ENCODE data around the gene ELAPOR1. TPM values are rescaled to one million over a fixed set of nuclear protein-coding genes. Genes with fewer than 3 reads are reported as not detected.

Gene ELAPOR1
- total and polyA plus RNA-seq, 9 of the 15 experiments (the other 6 are each of a cell fraction or from before 2014, with no cell fraction given) = 0.07 to 1.2 (median 0.18) TPM

GRCh38 chr1:109161858-109162606, 48.1 kb downstream of the ELAPOR1 start (continued):
- TF ChIP-seq REST (IDR thresholded peaks at IDR 0.05; ENCODE audit: borderline replicate concordance) (peak; percentile 10; the same call in 1 of the 2 replicates), REST (CRISPR knock-in tag; IDR thresholded peaks at IDR 0.05; ENCODE audit: low read depth) (no peak), ZNF23 (CRISPR knock-in tag; IDR thresholded peaks at IDR 0.05) (no peak), SMAD3 (CRISPR knock-in tag; conservative IDR thresholded peaks at IDR 0.05) (no peak), HDAC8 (tag; IDR thresholded peaks at IDR 0.05) (no peak), THAP12 (CRISPR knock-in tag; IDR thresholded peaks at IDR 0.05) (no peak), ZNF592 (IDR thresholded peaks at IDR 0.05) (no peak), RNF219 (CRISPR knock-in tag; IDR thresholded peaks at IDR 0.05) (no peak), ZBTB1 (CRISPR knock-in tag; IDR thresholded peaks at IDR 0.05; ENCODE audit: borderline replicate concordance, low read depth) (no peak)

Data from K562 (cell line).